Caco-2 (cell line): ENCODE measurements around the gene ILDR1. TPM values are rescaled to one million over a fixed set of nuclear protein-coding genes. Genes with fewer than 3 reads are reported as not detected.
"Not testable (repeated sequence)": the region's sequence is repeated elsewhere in the genome, so short reads cannot be mapped to it uniquely, and the experiment has no call there.

Source experiments
- BruUV-seq: library from RNA; stranded (reverse); fragments of 400-500 nt; replicated peaks from 2 replicates; lab custom pipeline; 2021; lab: Mats Ljungman, UMichigan
- CTCF ChIA-PET: fragments of 300-600 bp; sonication (Branson Sonifier 250); formaldehyde crosslinking; loops from one replicate; lab custom pipeline; 2022; ENCODE audit warnings: antibody characterized with exemption; lab: Charles Lee
- POLR2A ChIA-PET: fragments of 300-600 bp; sonication (Branson Sonifier 250); formaldehyde crosslinking; loops from one replicate; lab custom pipeline; 2022; ENCODE audit warnings: antibody characterized with exemption; lab: Charles Lee
- DNase-seq, 2 experiments: peaks; one replicate each; pipeline versions ENCODE4 v3.0.0 to v3.0.0-alpha.2; 2020 to 2022
- H3K27me3 ChIP-seq: replicated peaks from 2 replicates; pipeline ENCODE4 v1.6.0; 2011; ENCODE audit warnings: low read length; ENCODE audit not compliant: control insufficient read depth, insufficient read depth
- H3K36me3 ChIP-seq: 2 replicates; pipeline ENCODE4 v1.5.1; 2011; ENCODE audit warnings: low read length; ENCODE audit not compliant: control insufficient read depth, insufficient read depth
- H3K4me1 ChIP-seq: fragments of 250-450 bp; sonication (Bioruptor Pico); 2 replicates; pipeline ENCODE4 v1.5.1; 2020; ENCODE audit warnings: mild to moderate bottlenecking
- H3K4me3 ChIP-seq: 2 replicates; pipeline ENCODE4 v1.5.1; 2011; ENCODE audit warnings: low read depth, mild to moderate bottlenecking, control low read depth, low read length
- H3K9me3 ChIP-seq: fragments of 250-450 bp; sonication (Bioruptor Pico); 2 replicates; pipeline ENCODE4 v1.5.1; 2020; ENCODE audit warnings: mild to moderate bottlenecking, moderate library complexity
- H3K27ac Mint-ChIP-seq: one replicate; pipeline ENCODE4 v1.8.0; 2022; ENCODE audit warnings: mixed read lengths; ENCODE audit not compliant: unreplicated experiment
- H3K27me3 Mint-ChIP-seq: one replicate; pipeline ENCODE4 v1.8.0; 2022; ENCODE audit warnings: mixed read lengths; ENCODE audit not compliant: insufficient read depth, unreplicated experiment
- H3K36me3 Mint-ChIP-seq: one replicate; pipeline ENCODE4 v1.8.0; 2022; ENCODE audit warnings: mild to moderate bottlenecking, mixed read lengths; ENCODE audit not compliant: insufficient read depth, unreplicated experiment
- H3K4me1 Mint-ChIP-seq: one replicate; pipeline ENCODE4 v1.8.0; 2022; ENCODE audit warnings: low read depth, mixed read lengths; ENCODE audit not compliant: unreplicated experiment
- H3K4me3 Mint-ChIP-seq: one replicate; pipeline ENCODE4 v1.8.0; 2022; ENCODE audit warnings: mild to moderate bottlenecking, moderate library complexity, mixed read lengths; ENCODE audit not compliant: unreplicated experiment
- H3K9me3 Mint-ChIP-seq: one replicate; pipeline ENCODE4 v1.8.0; 2022; ENCODE audit warnings: mixed read lengths; ENCODE audit not compliant: unreplicated experiment
- intact Hi-C: fragments of 100-400 bp; cut with micrococcal nuclease; formaldehyde crosslinking; loops from one replicate; pipeline ENCODE4 v1.10.0; 2022; ENCODE audit not compliant: unreplicated experiment
- total RNA-seq: library from RNA; stranded (reverse); gene quantifications from 2 replicates; pipeline ENCODE4 v1.2.3, GENCODE V29; 2022
- TF ChIP-seq, protein P1 (sequence below), 2 experiments: fragments of 200-600 bp in 1 of 2; IDR thresholded peaks; 1 replicate in 1 of 2; 2 replicates in 1 of 2; pipeline versions ENCODE4 v1.5.1 to v1.8.0; 2011 to 2022; ENCODE audit warnings: antibody characterized with exemption in 1 of 2, control low read depth in 1 of 2, inconsistent platforms in 1 of 2, low read depth in 1 of 2, low read length in 1 of 2, mild to moderate bottlenecking in 1 of 2, moderate library complexity in 1 of 2; ENCODE audit not compliant: insufficient read depth in 1 of 2, severe bottlenecking in 1 of 2, unreplicated experiment in 1 of 2

The ILDR1 gene
- total RNA-seq, 1 experiment from 2014 or later, result 0.25 TPM

- TF ChIP-seq, protein P1, sequence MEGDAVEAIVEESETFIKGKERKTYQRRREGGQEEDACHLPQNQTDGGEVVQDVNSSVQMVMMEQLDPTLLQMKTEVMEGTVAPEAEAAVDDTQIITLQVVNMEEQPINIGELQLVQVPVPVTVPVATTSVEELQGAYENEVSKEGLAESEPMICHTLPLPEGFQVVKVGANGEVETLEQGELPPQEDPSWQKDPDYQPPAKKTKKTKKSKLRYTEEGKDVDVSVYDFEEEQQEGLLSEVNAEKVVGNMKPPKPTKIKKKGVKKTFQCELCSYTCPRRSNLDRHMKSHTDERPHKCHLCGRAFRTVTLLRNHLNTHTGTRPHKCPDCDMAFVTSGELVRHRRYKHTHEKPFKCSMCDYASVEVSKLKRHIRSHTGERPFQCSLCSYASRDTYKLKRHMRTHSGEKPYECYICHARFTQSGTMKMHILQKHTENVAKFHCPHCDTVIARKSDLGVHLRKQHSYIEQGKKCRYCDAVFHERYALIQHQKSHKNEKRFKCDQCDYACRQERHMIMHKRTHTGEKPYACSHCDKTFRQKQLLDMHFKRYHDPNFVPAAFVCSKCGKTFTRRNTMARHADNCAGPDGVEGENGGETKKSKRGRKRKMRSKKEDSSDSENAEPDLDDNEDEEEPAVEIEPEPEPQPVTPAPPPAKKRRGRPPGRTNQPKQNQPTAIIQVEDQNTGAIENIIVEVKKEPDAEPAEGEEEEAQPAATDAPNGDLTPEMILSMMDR (IDR thresholded peaks at IDR 0.05; ENCODE audit: insufficient read depth in 1 of 2, low read depth in 1 of 2, low read length in 1 of 2, severe bottlenecking in 1 of 2, unreplicated experiment in 1 of 2), result no peak
- intact Hi-C loops, result loop anchor here (5.0 kb wide), 1 partner anchor 46 kb away; no protein-coding TSS in a partner anchor
- no peaks in the 10 kb centered on the region for H3K9me3 Mint-ChIP-seq
- no peaks in the 10 kb centered on the region for H3K9me3 ChIP-seq
- no peaks in the 10 kb centered on the region for H3K36me3 Mint-ChIP-seq
- H3K36me3 ChIP-seq, result no peaks in the 10 kb centered on the region
- no peaks in the 10 kb centered on the region for H3K4me1 Mint-ChIP-seq
- no peaks in the 10 kb centered on the region for H3K27me3 Mint-ChIP-seq
- no peak overlapping the region for H3K4me3 Mint-ChIP-seq
- H3K4me3 ChIP-seq, result no peak overlapping the region
- POLR2A ChIA-PET, result no interaction called here
- peaks cover 34% of the 10 kb centered on the region for H3K4me1 ChIP-seq
- CTCF ChIA-PET, result no interaction called here
- H3K27ac Mint-ChIP-seq, result no peak overlapping the region
- BruUV-seq, result no TSS peak
- no peaks in the 10 kb centered on the region for H3K27me3 ChIP-seq
- peak in 1 of 2 experiments; percentile 11 for DNase-seq
Measured at GRCh38 chr3:121943431-121943830, 78.6 kb downstream of the ILDR1 start.

GRCh38 chr3:121942116-121942786, 79.8 kb downstream of the ILDR1 start:
- Histone ChIP-seq H3K36me3 (no peaks in the 10 kb centered on the region), H3K4me3 (no peak overlapping the region), H3K27me3 (no peaks in the 10 kb centered on the region), H3K9me3 (no peaks in the 10 kb centered on the region), H3K4me1 (peaks cover 34% of the 10 kb centered on the region)
- H3K9me3 Mint-ChIP-seq, result no peaks in the 10 kb centered on the region
- TF ChIP-seq, protein P1 (IDR thresholded peaks at IDR 0.05; ENCODE audit: insufficient read depth in 1 of 2, low read depth in 1 of 2, low read length in 1 of 2, severe bottlenecking in 1 of 2, unreplicated experiment in 1 of 2), result no peak
- no peak overlapping the region for H3K27ac Mint-ChIP-seq
- intact Hi-C loops, result loop anchor here (5.0 kb wide), 1 partner anchor 45 kb away; no protein-coding TSS in a partner anchor
- no peaks in the 10 kb centered on the region for H3K36me3 Mint-ChIP-seq
- POLR2A ChIA-PET, result no interaction called here
- H3K27me3 Mint-ChIP-seq, result no peaks in the 10 kb centered on the region
- DNase-seq, result no peak
- H3K4me3 Mint-ChIP-seq, result no peak overlapping the region
- no TSS peak for BruUV-seq
- no peaks in the 10 kb centered on the region for H3K4me1 Mint-ChIP-seq
- CTCF ChIA-PET, result no interaction called here

GRCh38 chr3:121941592-121941991, 80.5 kb downstream of the ILDR1 start:
- CTCF ChIA-PET, result interaction anchor here (0.6 kb wide), 1 partner anchor 60 kb away, joined by 3 read pairs; no protein-coding TSS in a partner anchor
- intact Hi-C loops, result loop anchor here (5.0 kb wide), 1 partner anchor 44 kb away; no protein-coding TSS in a partner anchor
- Mint-ChIP-seq H3K36me3 (no peaks in the 10 kb centered on the region), H3K27ac (no peak overlapping the region), H3K9me3 (no peaks in the 10 kb centered on the region), H3K27me3 (no peaks in the 10 kb centered on the region), H3K4me3 (no peak overlapping the region), H3K4me1 (no peaks in the 10 kb centered on the region)
- no peaks in the 10 kb centered on the region for H3K9me3 ChIP-seq
- POLR2A ChIA-PET, result no interaction called here
- DNase-seq, result no peak
- H3K4me3 ChIP-seq, result no peak overlapping the region
- no TSS peak for BruUV-seq
- TF ChIP-seq, protein P1 (IDR thresholded peaks at IDR 0.05; ENCODE audit: insufficient read depth in 1 of 2, low read depth in 1 of 2, low read length in 1 of 2, severe bottlenecking in 1 of 2, unreplicated experiment in 1 of 2), result no peak
- peaks cover 34% of the 10 kb centered on the region for H3K4me1 ChIP-seq
- H3K36me3 ChIP-seq, result no peaks in the 10 kb centered on the region
- no peaks in the 10 kb centered on the region for H3K27me3 ChIP-seq

GRCh38 chr3:121938141-121938855, 83.7 kb downstream of the ILDR1 start:
- H3K4me1 ChIP-seq, result peaks cover 24% of the 10 kb centered on the region
- H3K36me3 ChIP-seq, CTCF ChIA-PET, H3K4me1 Mint-ChIP-seq, H3K36me3 Mint-ChIP-seq, intact Hi-C loops, H3K9me3 Mint-ChIP-seq, H3K9me3 ChIP-seq, H3K27me3 Mint-ChIP-seq, H3K27me3 ChIP-seq: not testable (repeated sequence)
- POLR2A ChIA-PET, result interaction anchor here (0.6 kb wide), 1 partner anchor 41 kb away, joined by 4 read pairs; no protein-coding TSS in a partner anchor
- peak; percentile 65 to 77 for DNase-seq
- Mint-ChIP-seq H3K27ac (peak overlapping the region; percentile 99), H3K4me3 (peak overlapping the region; percentile 93)
- BruUV-seq, result TSS peak; percentile 68
- H3K4me3 ChIP-seq, result peak overlapping the region; percentile 29
